Fibroblast of pulmonary artery (primary cell): ENCODE data around the gene CD27.
"Not testable (repeated sequence)": the region's sequence is repeated elsewhere in the genome, so short reads cannot be mapped to it uniquely, and the experiment has no call there.

Experiments
- DNase-seq: peaks from one replicate; pipeline ENCODE4 v3.0.0-alpha.2; 2010; ENCODE audit warnings: low read depth
- H3K4me3 ChIP-seq: replicated peaks from 2 replicates; pipeline ENCODE4 v1.5.1; 2011; ENCODE audit warnings: low read depth, mild to moderate bottlenecking, control low read depth, low read length, moderate library complexity
- TF ChIP-seq, protein P1 (sequence below): IDR thresholded peaks from 2 replicates; pipeline ENCODE4 v1.5.1; 2011; ENCODE audit warnings: mild to moderate bottlenecking, control low read depth, low read length, inconsistent platforms; ENCODE audit errors: missing control alignments

Gene CD27

DNA sequence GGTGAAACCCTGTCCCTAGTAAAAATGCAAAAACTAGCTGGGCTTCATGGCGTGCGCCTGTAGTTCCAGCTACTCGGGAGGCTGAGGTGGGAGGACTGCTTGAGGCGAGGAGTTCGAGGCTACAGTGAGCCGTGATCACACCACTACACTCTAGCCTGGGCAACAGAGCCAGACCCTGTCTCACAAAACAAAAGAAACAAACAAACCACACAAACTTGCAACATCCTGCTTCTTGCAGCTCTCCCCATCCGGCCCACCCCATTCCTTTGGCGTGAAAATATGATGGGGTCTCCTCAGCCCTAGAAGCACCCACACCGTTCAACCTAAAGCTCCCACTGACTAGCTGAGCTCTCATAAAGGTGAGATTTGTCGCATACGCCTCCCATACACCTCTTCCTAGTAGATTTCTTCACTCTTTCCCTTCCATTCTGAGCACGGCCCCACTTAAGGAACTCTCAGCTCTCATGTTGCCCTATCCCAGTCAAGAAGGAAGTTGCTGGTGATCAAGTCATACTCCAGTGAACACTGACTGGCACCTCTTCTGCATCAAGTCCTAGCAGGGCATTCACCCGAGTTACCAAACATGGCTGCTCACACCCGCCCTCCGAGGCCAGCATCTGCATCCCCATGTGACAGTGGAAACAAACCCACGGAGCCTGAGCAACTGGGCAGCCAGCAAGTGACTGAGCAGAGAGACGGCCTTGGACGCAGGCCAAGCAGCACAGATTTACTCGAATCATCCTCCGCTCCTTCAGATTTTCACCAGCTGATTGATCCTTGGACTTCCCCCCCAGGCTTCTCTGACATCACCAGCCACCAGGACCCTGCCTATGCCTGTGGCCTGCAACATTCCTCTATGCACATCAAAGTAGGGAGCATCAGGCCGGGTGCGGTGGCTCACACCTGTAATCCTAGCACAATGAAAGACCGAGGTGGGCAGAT, 18.9 kb upstream of the CD27 start:
- no peak for DNase-seq
- TF ChIP-seq, protein P1, sequence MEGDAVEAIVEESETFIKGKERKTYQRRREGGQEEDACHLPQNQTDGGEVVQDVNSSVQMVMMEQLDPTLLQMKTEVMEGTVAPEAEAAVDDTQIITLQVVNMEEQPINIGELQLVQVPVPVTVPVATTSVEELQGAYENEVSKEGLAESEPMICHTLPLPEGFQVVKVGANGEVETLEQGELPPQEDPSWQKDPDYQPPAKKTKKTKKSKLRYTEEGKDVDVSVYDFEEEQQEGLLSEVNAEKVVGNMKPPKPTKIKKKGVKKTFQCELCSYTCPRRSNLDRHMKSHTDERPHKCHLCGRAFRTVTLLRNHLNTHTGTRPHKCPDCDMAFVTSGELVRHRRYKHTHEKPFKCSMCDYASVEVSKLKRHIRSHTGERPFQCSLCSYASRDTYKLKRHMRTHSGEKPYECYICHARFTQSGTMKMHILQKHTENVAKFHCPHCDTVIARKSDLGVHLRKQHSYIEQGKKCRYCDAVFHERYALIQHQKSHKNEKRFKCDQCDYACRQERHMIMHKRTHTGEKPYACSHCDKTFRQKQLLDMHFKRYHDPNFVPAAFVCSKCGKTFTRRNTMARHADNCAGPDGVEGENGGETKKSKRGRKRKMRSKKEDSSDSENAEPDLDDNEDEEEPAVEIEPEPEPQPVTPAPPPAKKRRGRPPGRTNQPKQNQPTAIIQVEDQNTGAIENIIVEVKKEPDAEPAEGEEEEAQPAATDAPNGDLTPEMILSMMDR: no peak
- no peak overlapping the region for H3K4me3 ChIP-seq

DNA sequence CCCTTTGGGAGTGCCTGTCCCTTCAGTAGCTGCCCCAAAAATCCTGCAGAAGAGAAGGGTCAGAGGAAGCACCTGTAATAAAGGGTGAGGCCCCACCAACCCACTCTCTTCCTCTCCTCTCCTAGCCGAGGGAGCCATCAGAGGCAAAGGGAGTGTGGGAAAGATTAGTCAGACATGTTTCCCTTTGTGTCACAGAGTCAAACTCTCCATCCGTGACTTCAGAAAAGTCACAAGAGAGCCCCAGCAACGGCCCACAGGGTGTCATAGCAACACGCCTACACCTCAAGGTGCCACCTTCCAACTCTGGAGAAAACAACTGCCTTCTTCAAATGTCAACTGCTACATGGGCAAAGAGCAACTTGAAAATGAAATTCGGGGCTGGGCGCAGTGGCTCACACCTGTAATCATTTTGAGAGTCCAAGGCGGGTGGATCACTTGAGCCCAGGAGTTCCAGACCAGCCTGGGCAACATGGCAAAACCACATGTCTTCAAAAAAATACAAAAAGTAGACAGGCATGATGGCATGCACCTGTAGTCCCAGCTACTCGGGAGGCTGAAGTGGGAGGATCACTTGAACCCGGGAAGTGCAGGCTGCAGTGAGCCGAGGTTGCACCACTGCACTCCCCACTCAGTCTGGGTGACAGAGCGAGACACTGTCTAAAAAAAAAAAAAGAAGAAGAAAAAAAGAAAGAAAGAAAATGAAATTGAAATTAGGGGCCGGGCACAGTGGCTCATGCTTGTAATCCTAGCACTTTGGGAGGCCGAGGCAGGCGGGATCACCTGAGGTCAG, 17.7 kb upstream of the CD27 start:
- DNase-seq: no peak
- H3K4me3 ChIP-seq: no peak overlapping the region
- TF ChIP-seq, protein P1: no peak

DNA sequence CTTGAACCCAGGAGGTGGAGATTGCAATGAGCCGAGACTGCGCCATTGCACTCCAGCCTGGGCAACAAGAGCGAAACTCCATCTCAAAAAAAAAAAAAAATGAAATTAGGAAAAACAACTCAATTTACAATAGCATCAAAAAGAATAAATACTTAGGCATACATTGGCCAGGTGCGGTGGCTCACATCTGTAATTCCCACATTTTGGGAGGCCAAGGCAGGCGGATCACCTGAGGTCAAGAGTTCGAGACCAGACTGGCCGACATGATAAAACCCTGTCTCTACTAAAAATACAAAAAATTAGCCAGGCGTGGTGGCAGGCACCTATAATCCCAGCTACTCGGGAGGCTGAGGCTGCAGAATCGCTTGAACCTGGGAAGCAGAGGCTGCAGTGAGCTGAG, 17.0 kb upstream of the CD27 start:
- DNase-seq, H3K4me3 ChIP-seq: not testable (repeated sequence)

DNA sequence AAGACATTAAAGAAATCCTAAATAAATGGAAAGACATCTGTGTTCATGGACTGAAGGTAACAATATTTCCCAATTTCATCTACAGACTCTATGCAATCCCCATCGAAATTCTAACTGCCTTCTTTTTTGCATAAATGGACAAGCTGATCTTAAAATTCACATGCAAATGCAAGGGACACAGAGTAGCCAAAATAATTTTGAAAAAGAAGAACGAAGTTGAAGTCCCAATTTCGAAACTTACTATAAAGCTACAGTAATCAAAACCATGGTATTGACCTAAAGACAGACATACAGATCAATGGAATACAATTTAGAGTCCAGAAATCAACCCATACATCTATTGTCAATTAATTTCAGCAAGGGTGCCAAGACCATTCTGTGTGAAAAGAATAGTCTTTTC, 16.4 kb upstream of the CD27 start:
- no peak for DNase-seq
- no peak overlapping the region for H3K4me3 ChIP-seq
- TF ChIP-seq, protein P1: no peak

DNA sequence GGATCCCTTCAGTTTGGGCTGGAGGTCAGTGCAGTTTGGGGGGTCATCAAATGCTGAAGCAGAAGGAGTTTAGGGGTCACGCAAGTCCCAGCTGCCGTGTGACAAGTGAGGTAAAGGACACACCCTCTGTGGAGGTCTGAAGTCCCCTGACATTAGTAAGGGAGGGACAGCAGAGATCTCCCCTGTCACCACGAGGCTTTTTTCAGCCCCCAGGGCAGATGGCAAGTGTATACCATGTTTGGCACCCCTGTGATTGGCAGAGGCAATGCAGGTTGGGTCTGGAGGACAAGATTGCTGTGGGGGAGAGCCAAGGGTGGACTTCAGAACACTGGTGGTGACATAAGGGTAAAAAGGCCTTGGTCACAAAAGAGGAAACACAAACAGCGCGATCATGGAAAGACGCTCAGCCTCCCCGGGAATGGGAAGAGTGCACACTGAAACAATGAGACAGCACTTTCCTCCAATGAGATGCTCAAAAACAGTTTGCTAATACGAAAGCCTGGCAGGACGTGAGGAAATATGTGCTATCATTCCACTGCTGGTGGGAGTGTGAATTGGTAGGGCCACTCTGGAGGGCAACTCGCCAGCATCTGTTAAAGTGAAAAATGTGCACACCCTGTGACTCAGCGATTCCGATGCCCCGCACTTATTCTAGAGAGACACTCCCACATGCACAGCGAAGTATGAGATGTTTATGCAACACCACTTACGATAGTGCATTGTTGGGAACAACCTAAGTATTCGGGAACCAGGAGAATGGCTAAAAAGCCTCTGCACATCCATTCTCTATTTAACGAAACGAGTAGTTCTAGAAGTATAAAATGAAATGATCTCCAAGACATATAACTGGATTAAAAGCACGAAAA, 14.4 kb upstream of the CD27 start:
- H3K4me3 ChIP-seq: peak overlapping the region; percentile 24

DNA sequence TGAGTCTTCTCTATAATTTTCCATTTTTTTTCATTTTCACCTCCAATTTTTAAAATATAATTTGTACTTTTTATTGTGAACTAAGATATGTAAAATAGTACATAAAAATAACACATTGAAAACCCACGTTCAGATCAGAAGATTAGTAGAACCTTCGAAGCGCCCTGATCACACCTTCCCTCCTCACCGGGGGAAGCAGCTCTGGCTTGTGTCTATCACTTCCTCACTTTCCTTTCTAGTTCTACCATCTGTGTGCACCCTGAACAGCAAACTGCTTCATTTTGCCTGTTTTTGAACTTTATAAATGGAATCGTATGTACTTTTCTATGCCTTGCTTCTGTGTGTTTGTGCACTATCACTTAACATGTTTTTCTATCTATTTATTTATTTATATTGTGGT, 11.8 kb upstream of the CD27 start:
- TF ChIP-seq, protein P1: no peak
- H3K4me3 ChIP-seq: no peak overlapping the region
- DNase-seq: no peak

More for the DNA sequence above, 14.4 kb upstream of the CD27 start:
- TF ChIP-seq, protein P1: no peak
- DNase-seq: peak; percentile 100
